ENCODE results near the gene PNPLA3. TPM values are rescaled to one million over a fixed set of nuclear protein-coding genes. Genes with fewer than 3 reads are reported as not detected.

The PNPLA3 gene
- total RNA-seq, 4 donors from 2014 or later = 0.32 TPM; not detected in 3

- H3K4me1 ChIP-seq = no peaks in the 10 kb centered on the region
- no peak for DNase-seq
- H3K27ac ChIP-seq = no peak overlapping the region
- 95 to 98% methylated on average over 3 to 4 of the region's 4 CpGs for WGBS, 2 donors (ENCODE audit: low coverage in 1 of 2)
- intact Hi-C loops (cut with DNase I; ENCODE audit: low total_unique reads) (no loop called here), in situ Hi-C loops (cut with MboI; ENCODE audit: low pct_ligation_motif_present in 1 of 4, low pct_unique_long_range_greater_than_20kb in 1 of 4, low sequenced_read_pairs in 3 of 4) (no loop called here)
- H3K4me3 ChIP-seq = no peak overlapping the region
- H3K27me3 ChIP-seq = no peaks in the 10 kb centered on the region
- H3K36me3 ChIP-seq = peaks cover 0 to 76% (median 35%) of the 10 kb centered on the region in 4 donors
- H3K9me3 ChIP-seq = no peaks in the 10 kb centered on the region
- TF ChIP-seq EP300 (IDR thresholded peaks at IDR 0.05; ENCODE audit: low read depth) (no peak), POLR2AphosphoS5 (IDR thresholded peaks at IDR 0.05) (no peak), POLR2A (IDR thresholded peaks at IDR 0.05) (no peak)
- TF ChIP-seq, protein P1, sequence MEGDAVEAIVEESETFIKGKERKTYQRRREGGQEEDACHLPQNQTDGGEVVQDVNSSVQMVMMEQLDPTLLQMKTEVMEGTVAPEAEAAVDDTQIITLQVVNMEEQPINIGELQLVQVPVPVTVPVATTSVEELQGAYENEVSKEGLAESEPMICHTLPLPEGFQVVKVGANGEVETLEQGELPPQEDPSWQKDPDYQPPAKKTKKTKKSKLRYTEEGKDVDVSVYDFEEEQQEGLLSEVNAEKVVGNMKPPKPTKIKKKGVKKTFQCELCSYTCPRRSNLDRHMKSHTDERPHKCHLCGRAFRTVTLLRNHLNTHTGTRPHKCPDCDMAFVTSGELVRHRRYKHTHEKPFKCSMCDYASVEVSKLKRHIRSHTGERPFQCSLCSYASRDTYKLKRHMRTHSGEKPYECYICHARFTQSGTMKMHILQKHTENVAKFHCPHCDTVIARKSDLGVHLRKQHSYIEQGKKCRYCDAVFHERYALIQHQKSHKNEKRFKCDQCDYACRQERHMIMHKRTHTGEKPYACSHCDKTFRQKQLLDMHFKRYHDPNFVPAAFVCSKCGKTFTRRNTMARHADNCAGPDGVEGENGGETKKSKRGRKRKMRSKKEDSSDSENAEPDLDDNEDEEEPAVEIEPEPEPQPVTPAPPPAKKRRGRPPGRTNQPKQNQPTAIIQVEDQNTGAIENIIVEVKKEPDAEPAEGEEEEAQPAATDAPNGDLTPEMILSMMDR (IDR thresholded peaks at IDR 0.05) = no peak
Observed at GRCh38 chr22:43978558-43978957, 55.0 kb downstream of the PNPLA3 start.

GRCh38 chr22:43980579-43980978, 57.0 kb downstream of the PNPLA3 start:
- peaks cover 0 to 80% (median 36%) of the 10 kb centered on the region in 4 donors for H3K36me3 ChIP-seq
- H3K27ac ChIP-seq = no peak overlapping the region
- no peak overlapping the region for H3K4me3 ChIP-seq
- no peaks in the 10 kb centered on the region for H3K9me3 ChIP-seq
- TF ChIP-seq POLR2AphosphoS5 (IDR thresholded peaks at IDR 0.05) (no peak), POLR2A (IDR thresholded peaks at IDR 0.05) (no peak), EP300 (IDR thresholded peaks at IDR 0.05; ENCODE audit: low read depth) (no peak)
- TF ChIP-seq, protein P1 (IDR thresholded peaks at IDR 0.05) = no peak
- no peak for DNase-seq
- in situ Hi-C loops (cut with MboI; ENCODE audit: low pct_ligation_motif_present in 1 of 4, low pct_unique_long_range_greater_than_20kb in 1 of 4, low sequenced_read_pairs in 3 of 4) (no loop called here), intact Hi-C loops (cut with DNase I; ENCODE audit: low total_unique reads) (no loop called here)
- no peaks in the 10 kb centered on the region for H3K4me1 ChIP-seq
- WGBS, 2 donors (ENCODE audit: low coverage in 1 of 2) = 97 to 100% methylated on average over 1 to 7 of the region's 7 CpGs
- no peaks in the 10 kb centered on the region for H3K27me3 ChIP-seq

DNA sequence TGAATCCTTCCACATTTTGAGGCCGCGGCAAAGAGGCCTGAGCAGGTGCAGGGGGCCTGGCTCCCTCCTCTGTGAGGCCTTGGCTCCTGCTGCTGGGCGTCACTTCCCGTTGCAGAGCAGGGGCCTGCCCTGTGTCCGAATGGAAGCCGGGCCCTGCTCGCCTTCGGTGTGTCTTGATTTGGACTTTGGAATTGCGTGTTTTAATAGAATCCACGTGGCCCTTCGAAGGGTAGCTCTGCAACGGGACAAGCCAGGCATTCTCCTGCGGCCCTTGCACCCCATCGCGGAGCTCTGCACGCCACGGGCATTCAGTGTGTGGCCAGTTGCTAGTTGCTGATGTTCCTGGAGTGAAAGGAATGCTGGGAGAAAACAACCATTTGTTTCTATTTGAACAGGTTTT, 57.4 kb downstream of the PNPLA3 start:
- intact Hi-C loops (cut with DNase I; ENCODE audit: low total_unique reads) = no loop called here
- in situ Hi-C loops (cut with MboI; ENCODE audit: low pct_ligation_motif_present in 1 of 4, low pct_unique_long_range_greater_than_20kb in 1 of 4, low sequenced_read_pairs in 3 of 4) = no loop called here
- no peak overlapping the region for H3K4me3 ChIP-seq
- no peak overlapping the region for H3K27ac ChIP-seq
- H3K27me3 ChIP-seq = no peaks in the 10 kb centered on the region
- 94% methylated on average over 16 of the region's 17 CpGs; no CpG with 5 or more reads in 1 of the 2 donors for WGBS, 2 donors (ENCODE audit: low coverage in 1 of 2)
- H3K4me1 ChIP-seq = no peaks in the 10 kb centered on the region
- no peak for TF ChIP-seq EP300 (IDR thresholded peaks at IDR 0.05; ENCODE audit: low read depth)
- TF ChIP-seq, protein P1 (IDR thresholded peaks at IDR 0.05) = no peak
- peaks cover 0 to 79% (median 34%) of the 10 kb centered on the region in 4 donors for H3K36me3 ChIP-seq
- H3K9me3 ChIP-seq = no peaks in the 10 kb centered on the region
- DNase-seq = no peak

GRCh38 chr22:43983808-43984207, 60.2 kb downstream of the PNPLA3 start:
- Histone ChIP-seq H3K9me3 (no peaks in the 10 kb centered on the region), H3K4me1 (no peaks in the 10 kb centered on the region), H3K27ac (no peak overlapping the region), H3K27me3 (no peaks in the 10 kb centered on the region), H3K4me3 (no peak overlapping the region), H3K36me3 (peaks cover 0 to 83% (median 26%) of the 10 kb centered on the region in 4 donors)
- TF ChIP-seq EP300 (IDR thresholded peaks at IDR 0.05; ENCODE audit: low read depth) = no peak
- TF ChIP-seq POLR2A (IDR thresholded peaks at IDR 0.05) = no peak
- no peak for TF ChIP-seq POLR2AphosphoS5 (IDR thresholded peaks at IDR 0.05)
- TF ChIP-seq, protein P1 (IDR thresholded peaks at IDR 0.05) = no peak
- DNase-seq = no peak
- intact Hi-C loops (cut with DNase I; ENCODE audit: low total_unique reads) (no loop called here), in situ Hi-C loops (cut with MboI; ENCODE audit: low pct_ligation_motif_present in 1 of 4, low pct_unique_long_range_greater_than_20kb in 1 of 4, low sequenced_read_pairs in 3 of 4) (no loop called here)
- 90 to 97% methylated on average over 8 to 16 of the region's 16 CpGs for WGBS, 2 donors (ENCODE audit: low coverage in 1 of 2)

Data from transverse colon (tissue), 4 donors.